ENCODE measurements around the gene PPIL6. TPM values are rescaled to one million over a fixed set of nuclear protein-coding genes. Genes with fewer than 3 reads are reported as not detected.

Gene PPIL6
- total RNA-seq, 4 donors from 2014 or later: 2.3 to 7.4 (median 4.1) TPM

- ATAC-seq (ENCODE audit: low FRiP score) (no peak), DNase-seq (ENCODE audit: low spot score) (no peak)
- no peak for TF ChIP-seq CTCF (IDR thresholded peaks at IDR 0.05)
Observed at GRCh38 chr6:109363753-109364152, 76.7 kb downstream of the PPIL6 start.

GRCh38 chr6:109362102-109362884, 78.1 kb downstream of the PPIL6 start:
- TF ChIP-seq CTCF (IDR thresholded peaks at IDR 0.05): no peak
- ATAC-seq (ENCODE audit: low FRiP score) (no peak), DNase-seq (ENCODE audit: low spot score) (no peak)

GRCh38 chr6:109360791-109361190, 79.6 kb downstream of the PPIL6 start:
- ATAC-seq (ENCODE audit: low FRiP score) (no peak), DNase-seq (ENCODE audit: low spot score) (no peak)
- TF ChIP-seq CTCF (IDR thresholded peaks at IDR 0.05): no peak

- ATAC-seq (ENCODE audit: low FRiP score): no peak
- no peak for TF ChIP-seq CTCF (IDR thresholded peaks at IDR 0.05)
- no peak for DNase-seq (ENCODE audit: low spot score)
Observed at GRCh38 chr6:109360281-109360680, 80.1 kb downstream of the PPIL6 start.

- ATAC-seq (ENCODE audit: low FRiP score) (no peak), DNase-seq (ENCODE audit: low spot score) (no peak)
- TF ChIP-seq CTCF (IDR thresholded peaks at IDR 0.05): no peak
Observed at GRCh38 chr6:109359248-109359647, 81.2 kb downstream of the PPIL6 start.

GRCh38 chr6:109358204-109358603, 82.2 kb downstream of the PPIL6 start:
- ATAC-seq (ENCODE audit: low FRiP score) (no peak), DNase-seq (ENCODE audit: low spot score) (no peak)
- TF ChIP-seq CTCF (IDR thresholded peaks at IDR 0.05): no peak

GRCh38 chr6:109356237-109356636, 84.2 kb downstream of the PPIL6 start:
- no peak for TF ChIP-seq CTCF (IDR thresholded peaks at IDR 0.05)
- ATAC-seq (ENCODE audit: low FRiP score) (no peak), DNase-seq (ENCODE audit: low spot score) (no peak)
